ENCODE measurements around the gene CD74. TPM values are rescaled to one million over a fixed set of nuclear protein-coding genes. Genes with fewer than 3 reads are reported as not detected.
A peak's percentile ranks its signal among the peaks of the same experiment; 100 is the strongest.

CD74 gene
- polyA plus RNA-seq, 4 donors: 139 to 321 (median 277) TPM

- DNase-seq (ENCODE audit: low read depth in 4 of 4, low spot score in 3 of 4): no peak
Observed at GRCh38 chr5:150411245-150411979, 1.3 kb downstream of the CD74 start.

- DNase-seq (ENCODE audit: low read depth in 4 of 4, low spot score in 3 of 4): peak in 3 of 4 donors; percentile 53 to 70 (median 66)
Observed at GRCh38 chr5:150410524-150411244, 2.0 kb downstream of the CD74 start.

- DNase-seq (ENCODE audit: low read depth in 4 of 4, low spot score in 3 of 4): peak in 3 of 4 donors; percentile 64 to 76 (median 71)
Observed at GRCh38 chr5:150409638-150410523, 2.8 kb downstream of the CD74 start.

GRCh38 chr5:150408231-150408943, 4.3 kb downstream of the CD74 start:
- DNase-seq (ENCODE audit: low read depth in 4 of 4, low spot score in 3 of 4): no peak

GRCh38 chr5:150407096-150407720, 5.5 kb downstream of the CD74 start:
- DNase-seq (ENCODE audit: low read depth in 4 of 4, low spot score in 3 of 4): no peak

GRCh38 chr5:150406723-150407095, 6.0 kb downstream of the CD74 start:
- no peak for DNase-seq (ENCODE audit: low read depth in 4 of 4, low spot score in 3 of 4)

- no peak for DNase-seq (ENCODE audit: low read depth in 4 of 4, low spot score in 3 of 4)
Observed at GRCh38 chr5:150406103-150406722, 6.5 kb downstream of the CD74 start.

GRCh38 chr5:150404941-150405816, 7.5 kb downstream of the CD74 start:
- no peak for DNase-seq (ENCODE audit: low read depth in 4 of 4, low spot score in 3 of 4)

- DNase-seq (ENCODE audit: low read depth in 4 of 4, low spot score in 3 of 4): no peak
Observed at GRCh38 chr5:150404535-150404934, 8.2 kb downstream of the CD74 start.

- no peak for DNase-seq (ENCODE audit: low read depth in 4 of 4, low spot score in 3 of 4)
Observed at GRCh38 chr5:150404121-150404520, 8.6 kb downstream of the CD74 start.

- DNase-seq (ENCODE audit: low read depth in 4 of 4, low spot score in 3 of 4): no peak
Observed at GRCh38 chr5:150402901-150403342, 9.8 kb downstream of the CD74 start.

- no peak for DNase-seq (ENCODE audit: low read depth in 4 of 4, low spot score in 3 of 4)
Observed at GRCh38 chr5:150402229-150402773, 10.4 kb downstream of the CD74 start.

- DNase-seq (ENCODE audit: low read depth in 4 of 4, low spot score in 3 of 4): no peak
Observed at GRCh38 chr5:150401376-150402228, 11.1 kb downstream of the CD74 start.

GRCh38 chr5:150401076-150401375, 11.7 kb downstream of the CD74 start:
- DNase-seq (ENCODE audit: low read depth in 4 of 4, low spot score in 3 of 4): no peak

- DNase-seq (ENCODE audit: low read depth in 4 of 4, low spot score in 3 of 4): no peak
Observed at GRCh38 chr5:150400316-150401075, 12.2 kb downstream of the CD74 start.

- no peak for DNase-seq (ENCODE audit: low read depth in 4 of 4, low spot score in 3 of 4)
Observed at GRCh38 chr5:150399524-150400211, 13.0 kb downstream of the CD74 start.

All from left renal pelvis (tissue), 4 donors.